Left lung (tissue), 10 donors: ENCODE data around the gene MGMT. TPM values are rescaled to one million over a fixed set of nuclear protein-coding genes. Genes with fewer than 3 reads are reported as not detected.

Source experiments
- ATAC-seq: fragments of 200-7000 bp; cut with Tn5 transposase; one replicate; pipeline ENCODE4 v1.9.1; 2020; ENCODE audit warnings: moderate library complexity
- DNase-seq, 4 donors: peaks; one replicate each; pipeline ENCODE4 v3.0.0-alpha.2; 2013 to 2020
- H3K27ac ChIP-seq, 2 donors: fragments of 200-600 bp; sonication (generic) in 1 of 2; one replicate each; pipeline versions ENCODE4 v1.5.0 to v1.8.0; 2020 to 2021
- H3K27me3 ChIP-seq, 2 donors: fragments of 200-600 bp; sonication (generic) in 1 of 2; one replicate each; pipeline versions ENCODE4 v1.5.0 to v1.8.0; 2020 to 2021
- H3K36me3 ChIP-seq, 2 donors: fragments of 200-600 bp; sonication (generic) in 1 of 2; one replicate each; pipeline versions ENCODE4 v1.5.0 to v1.8.0; 2020 to 2021
- H3K4me1 ChIP-seq, 2 donors: fragments of 200-600 bp; one replicate each; pipeline ENCODE4 v1.8.0; 2021
- H3K4me3 ChIP-seq, 2 donors: fragments of 200-600 bp; sonication (generic) in 1 of 2; one replicate each; pipeline versions ENCODE4 v1.5.0 to v1.8.0; 2020 to 2021; ENCODE audit warnings: mild to moderate bottlenecking in 1 of 2
- H3K9me3 ChIP-seq, 2 donors: fragments of 200-600 bp; sonication (generic) in 1 of 2; one replicate each; pipeline versions ENCODE4 v1.5.0 to v1.8.0; 2020 to 2021
- CTCF ChIP-seq, 2 donors: fragments of 200-600 bp; sonication (generic) in 1 of 2; IDR thresholded peaks; one replicate each; pipeline versions ENCODE4 v1.5.0 to v1.8.0; 2021; ENCODE audit warnings: antibody characterized with exemption in 2 of 2
- intact Hi-C, 2 donors: fragments of 100-400 bp; cut with DNase I; formaldehyde crosslinking; loops; one replicate each; pipeline versions ENCODE4 v1.11.2 to v1.14.2; 2022
- polyA plus RNA-seq, 6 donors: library from polyadenylated mRNA; unstranded; fragments of 120-200 nt; gene quantifications; one replicate each; pipeline ENCODE4 v1.2.1, GENCODE V29; 2013; ENCODE audit not compliant: insufficient read length in 6 of 6
- total RNA-seq, 2 donors: library from RNA; stranded (reverse); fragmentation: NEBNext Ultra II Directional; extraction: Animal tissue kit (Norgen Biotek cat#: 25700); gene quantifications; one replicate each; pipeline ENCODE4 v1.2.1, GENCODE V29; 2021
- donor health status: DM: no; HTN: yes; CAD: no.
- donor health status: DM: no; HTN: no; CAD: no.

The MGMT gene
- total and polyA plus RNA-seq, 8 donors: 13.1 to 25.5 (median 17.0) TPM

GRCh38 chr10:129767751-129768150, 300.7 kb downstream of the MGMT start:
- no peaks in the 10 kb centered on the region for H3K9me3 ChIP-seq
- no peaks in the 10 kb centered on the region for H3K4me1 ChIP-seq
- no peak overlapping the region for H3K4me3 ChIP-seq
- intact Hi-C loops: no loop called here
- no peak overlapping the region for H3K27ac ChIP-seq
- ATAC-seq (no peak), DNase-seq (peak in 1 of 4 donors; percentile 50)
- no peak for TF ChIP-seq CTCF (IDR thresholded peaks at IDR 0.05)
- H3K36me3 ChIP-seq: peaks cover 0 to 11% of the 10 kb centered on the region in 2 donors
- no peaks in the 10 kb centered on the region for H3K27me3 ChIP-seq

- ATAC-seq (no peak), DNase-seq (peak in 1 of 4 donors; percentile 67)
- Histone ChIP-seq H3K4me1 (no peaks in the 10 kb centered on the region), H3K27me3 (no peaks in the 10 kb centered on the region), H3K9me3 (no peaks in the 10 kb centered on the region), H3K4me3 (no peak overlapping the region), H3K27ac (no peak overlapping the region), H3K36me3 (peaks cover 0 to 11% of the 10 kb centered on the region in 2 donors)
- intact Hi-C loops: no loop called here
- TF ChIP-seq CTCF (IDR thresholded peaks at IDR 0.05): no peak
Measured at GRCh38 chr10:129768437-129769355, 301.7 kb downstream of the MGMT start.

GRCh38 chr10:129769381-129770116, 302.5 kb downstream of the MGMT start:
- H3K4me3 ChIP-seq: no peak overlapping the region

GRCh38 chr10:129770286-129770685, 303.2 kb downstream of the MGMT start:
- ATAC-seq (no peak), DNase-seq (peak in 1 of 4 donors; percentile 64)
- intact Hi-C loops: no loop called here
- H3K27me3 ChIP-seq: no peaks in the 10 kb centered on the region
- H3K4me3 ChIP-seq: no peak overlapping the region
- H3K27ac ChIP-seq: no peak overlapping the region
- no peaks in the 10 kb centered on the region for H3K9me3 ChIP-seq
- H3K36me3 ChIP-seq: peaks cover 0 to 11% of the 10 kb centered on the region in 2 donors
- H3K4me1 ChIP-seq: no peaks in the 10 kb centered on the region
- TF ChIP-seq CTCF (IDR thresholded peaks at IDR 0.05): no peak

More at GRCh38 chr10:129769381-129770116, 302.5 kb downstream of the MGMT start:
- DNase-seq (peak in 1 of 4 donors; percentile 54), ATAC-seq (no peak)
- intact Hi-C loops: no loop called here
- Histone ChIP-seq H3K4me1 (no peaks in the 10 kb centered on the region), H3K36me3 (peaks cover 0 to 11% of the 10 kb centered on the region in 2 donors), H3K9me3 (no peaks in the 10 kb centered on the region), H3K27me3 (no peaks in the 10 kb centered on the region), H3K27ac (no peak overlapping the region)
- TF ChIP-seq CTCF (IDR thresholded peaks at IDR 0.05): no peak

GRCh38 chr10:129771024-129771423, 304.0 kb downstream of the MGMT start:
- H3K36me3 ChIP-seq: peaks cover 0 to 11% of the 10 kb centered on the region in 2 donors
- H3K27ac ChIP-seq: no peak overlapping the region
- H3K4me1 ChIP-seq: no peaks in the 10 kb centered on the region
- H3K4me3 ChIP-seq: no peak overlapping the region
- H3K9me3 ChIP-seq: no peaks in the 10 kb centered on the region
- intact Hi-C loops: no loop called here
- DNase-seq (peak in 1 of 4 donors; percentile 36), ATAC-seq (no peak)
- H3K27me3 ChIP-seq: no peaks in the 10 kb centered on the region
- TF ChIP-seq CTCF (IDR thresholded peaks at IDR 0.05): no peak
